Measurements from ENCODE around the gene ARSH.
"Not testable (repeated sequence)": the region's sequence is repeated elsewhere in the genome, so short reads cannot be mapped to it uniquely, and the experiment has no call there.

GRCh38 chrX:2963992-2964794 is 42.2 kb upstream of the ARSH start:
- TF ChIP-seq CTCF, POLR2AphosphoS5, POLR2A (IDR thresholded peaks at IDR 0.05): not testable (repeated sequence)
